Lower lobe of right lung (tissue), 2 donors: ENCODE results near the gene NES. TPM values are rescaled to one million over a fixed set of nuclear protein-coding genes. Genes with fewer than 3 reads are reported as not detected.

ENCODE experiments used
- ATAC-seq, 2 donors: fragments of 200-7000 bp; cut with Tn5 transposase; one replicate each; pipeline ENCODE4 v1.9.1; 2020 to 2022; ENCODE audit warnings: mild to moderate bottlenecking in 2 of 2, moderate library complexity in 2 of 2
- DNase-seq: peaks from one replicate; pipeline ENCODE4 v3.0.0-alpha.2; 2020
- H3K27ac ChIP-seq: fragments of 200-600 bp; one replicate; pipeline ENCODE4 v1.8.0; 2022
- H3K27me3 ChIP-seq: fragments of 200-600 bp; one replicate; pipeline ENCODE4 v1.8.0; 2022; ENCODE audit warnings: low read depth
- H3K36me3 ChIP-seq: fragments of 200-600 bp; one replicate; pipeline ENCODE4 v1.8.0; 2022; ENCODE audit warnings: mild to moderate bottlenecking
- H3K4me1 ChIP-seq: fragments of 200-600 bp; one replicate; pipeline ENCODE4 v1.8.0; 2022
- H3K4me3 ChIP-seq: fragments of 200-600 bp; one replicate; pipeline ENCODE4 v1.8.0; 2022; ENCODE audit warnings: mild to moderate bottlenecking
- H3K9me3 ChIP-seq: fragments of 200-600 bp; one replicate; pipeline ENCODE4 v1.8.0; 2022
- CTCF ChIP-seq: fragments of 200-600 bp; IDR thresholded peaks from one replicate; pipeline ENCODE4 v1.8.0; 2022; ENCODE audit warnings: antibody characterized with exemption, mild to moderate bottlenecking
- intact Hi-C: fragments of 100-400 bp; cut with DNase I; formaldehyde crosslinking; loops from one replicate; pipeline ENCODE4 v1.11.0; 2022
- total RNA-seq: library from RNA; stranded (reverse); fragmentation: NEBNext Ultra II Directional; extraction: Animal tissue kit (Norgen Biotek cat#: 25700); gene quantifications from one replicate; pipeline ENCODE4 v1.2.1, GENCODE V29; 2021
- donor health status: DM: no; HTN: yes; CAD: no; lungs with severe emphysema.

Gene NES
- total RNA-seq, 1 donor from 2014 or later, result 39.8 TPM

- Histone ChIP-seq H3K27me3 (peaks cover 21% of the 10 kb centered on the region), H3K4me1 (peaks cover 70% of the 10 kb centered on the region)
- intact Hi-C loops, result no loop called here
These were observed 18.1 kb downstream of the NES start for GRCh38 chr1:156658945-156659574.

GRCh38 chr1:156658496-156658895, 18.7 kb downstream of the NES start:
- no peaks in the 10 kb centered on the region for H3K36me3 ChIP-seq
- no peak overlapping the region for H3K4me3 ChIP-seq
- peaks cover 24% of the 10 kb centered on the region for H3K27me3 ChIP-seq
- H3K4me1 ChIP-seq, result peaks cover 64% of the 10 kb centered on the region
- no peak overlapping the region for H3K27ac ChIP-seq
- H3K9me3 ChIP-seq, result no peaks in the 10 kb centered on the region
- intact Hi-C loops, result no loop called here
- DNase-seq (no peak), ATAC-seq (no peak)
- no peak for TF ChIP-seq CTCF

More at GRCh38 chr1:156658945-156659574, 18.1 kb downstream of the NES start:
- DNase-seq (no peak), ATAC-seq (no peak)
- Histone ChIP-seq H3K4me3 (no peak overlapping the region), H3K36me3 (no peaks in the 10 kb centered on the region), H3K27ac (no peak overlapping the region), H3K9me3 (no peaks in the 10 kb centered on the region)
- TF ChIP-seq CTCF, result no peak

- intact Hi-C loops, result no loop called here
- DNase-seq (no peak), ATAC-seq (no peak)
- no peak for TF ChIP-seq CTCF
- peaks cover 24% of the 10 kb centered on the region for H3K27me3 ChIP-seq
- H3K4me1 ChIP-seq, result peaks cover 57% of the 10 kb centered on the region
- H3K4me3 ChIP-seq, result no peak overlapping the region
- no peak overlapping the region for H3K27ac ChIP-seq
- H3K9me3 ChIP-seq, result no peaks in the 10 kb centered on the region
- no peaks in the 10 kb centered on the region for H3K36me3 ChIP-seq
These were observed 19.4 kb downstream of the NES start for GRCh38 chr1:156657741-156658319.

GRCh38 chr1:156656806-156657740, 20.1 kb downstream of the NES start:
- peak; percentile 94 for TF ChIP-seq CTCF
- Histone ChIP-seq H3K4me3 (peak overlapping the region; percentile 39), H3K27ac (no peak overlapping the region), H3K4me1 (peaks cover 50% of the 10 kb centered on the region), H3K9me3 (no peaks in the 10 kb centered on the region), H3K27me3 (peaks cover 30% of the 10 kb centered on the region), H3K36me3 (no peaks in the 10 kb centered on the region)
- intact Hi-C loops, result no loop called here
- DNase-seq, result peak; percentile 81
- peak; percentile 59 to 71 for ATAC-seq

GRCh38 chr1:156655904-156656516, 21.2 kb downstream of the NES start:
- Histone ChIP-seq H3K4me3 (no peak overlapping the region), H3K27ac (no peak overlapping the region), H3K27me3 (peaks cover 39% of the 10 kb centered on the region), H3K36me3 (no peaks in the 10 kb centered on the region), H3K4me1 (peaks cover 39% of the 10 kb centered on the region), H3K9me3 (no peaks in the 10 kb centered on the region)
- intact Hi-C loops, result no loop called here
- ATAC-seq, result no peak
- no peak for DNase-seq
- no peak for TF ChIP-seq CTCF
